Neuronal stem cell (in vitro differentiated cells): ENCODE data around the gene OPRD1. TPM values are rescaled to one million over a fixed set of nuclear protein-coding genes. Genes with fewer than 3 reads are reported as not detected.

ENCODE experiments used
- small RNA-seq: library from polyadenylated mRNA; stranded (forward); fragments of <200 nt; extraction: miRNeasy Mini kit (QIAGEN cat#:217004); gene quantifications from one replicate; pipeline ENCODE3, GENCODE V24; 2013; ENCODE audit not compliant: insufficient read depth

Gene OPRD1

Small RNA genes within 50 kb of the gene (small RNA-seq; reads per million reads assigned to genes)
- gene RF00019: not detected
